HepG2 (cell line): ENCODE data around the gene SPTSSA.
"Not testable (repeated sequence)": the region's sequence is repeated elsewhere in the genome, so short reads cannot be mapped to it uniquely, and the experiment has no call there.

Experiments used
- ARNTL ChIP-seq: sonication (generic); formaldehyde crosslinking; IDR thresholded peaks from 2 replicates; pipeline ENCODE4 v1.4.0; 2020; ENCODE audit warnings: mild to moderate bottlenecking, missing genetic modification reagents
- CERS6 ChIP-seq: sonication (generic); formaldehyde crosslinking; IDR thresholded peaks from 2 replicates; pipeline ENCODE4 v1.5.0; 2020; ENCODE audit warnings: missing genetic modification reagents
- HHEX ChIP-seq: IDR thresholded peaks from 2 replicates; pipeline ENCODE4 v1.6.1; 2016; ENCODE audit warnings: control low read depth
- JUN ChIP-seq: sonication (generic); formaldehyde crosslinking; IDR thresholded peaks from 2 replicates; pipeline ENCODE4 v1.4.0; 2020; ENCODE audit warnings: mild to moderate bottlenecking, missing genetic modification reagents
- MED8 ChIP-seq: sonication (generic); formaldehyde crosslinking; IDR thresholded peaks from 2 replicates; pipeline ENCODE4 v1.8.1; 2023; ENCODE audit warnings: mild to moderate bottlenecking, missing genetic modification reagents; ENCODE audit not compliant: insufficient replicate concordance
- NFE2L1 ChIP-seq: sonication (generic); formaldehyde crosslinking; IDR thresholded peaks from 2 replicates; pipeline ENCODE4 v1.4.0; 2020; ENCODE audit warnings: missing genetic modification reagents, mild to moderate bottlenecking, borderline replicate concordance
- POLR2A ChIP-seq, 2 experiments: IDR thresholded peaks; 2 replicates each; pipeline ENCODE4 v1.6.1; 2011; ENCODE audit warnings: low read depth in 2 of 2, low read length in 2 of 2, mild to moderate bottlenecking in 1 of 2, moderate library complexity in 1 of 2; ENCODE audit not compliant: insufficient read depth in 1 of 2
- TAF1 ChIP-seq: sonication (generic); formaldehyde crosslinking; IDR thresholded peaks from 2 replicates; pipeline ENCODE4 v1.4.0; 2020; ENCODE audit warnings: missing genetic modification reagents
- ZNF124 ChIP-seq: sonication (generic); formaldehyde crosslinking; IDR thresholded peaks from 2 replicates; pipeline ENCODE4 v1.4.0; 2020; ENCODE audit warnings: missing genetic modification reagents
- TF ChIP-seq, protein P1 (sequence below): IDR thresholded peaks from 2 replicates; pipeline ENCODE4 v1.6.1; 2016; ENCODE audit warnings: missing compliant biosample characterization, missing genetic modification reagents, borderline replicate concordance

DNA sequence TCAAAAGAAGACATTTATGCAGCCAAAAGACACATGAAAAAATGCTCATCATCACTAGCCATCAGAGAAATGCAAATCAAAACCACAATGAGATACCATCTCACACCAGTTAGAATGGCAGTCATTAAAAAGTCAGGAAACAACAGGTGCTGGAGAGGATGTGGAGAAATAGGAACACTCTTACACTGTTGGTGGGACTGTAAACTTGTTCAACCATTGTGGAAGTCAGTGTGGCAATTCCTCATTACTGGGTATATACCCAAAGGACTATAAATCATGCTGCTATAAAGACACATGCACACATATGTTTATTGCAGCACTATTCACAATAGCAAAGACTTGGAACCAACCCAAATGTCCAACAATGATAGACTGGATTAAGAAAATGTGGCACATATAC lies 76.2 kb downstream of the SPTSSA start:
- TF ChIP-seq POLR2A (IDR thresholded peaks at IDR 0.05; ENCODE audit: insufficient read depth in 1 of 2, low read depth in 2 of 2, low read length in 2 of 2); CERS6; MED8; HHEX (CRISPR knock-in tag); NFE2L1 (CRISPR knock-in tag); JUN (CRISPR knock-in tag); ARNTL (CRISPR knock-in tag); TAF1 (CRISPR knock-in tag); ZNF124 (CRISPR knock-in tag): not testable (repeated sequence)
- TF ChIP-seq, protein P1, sequence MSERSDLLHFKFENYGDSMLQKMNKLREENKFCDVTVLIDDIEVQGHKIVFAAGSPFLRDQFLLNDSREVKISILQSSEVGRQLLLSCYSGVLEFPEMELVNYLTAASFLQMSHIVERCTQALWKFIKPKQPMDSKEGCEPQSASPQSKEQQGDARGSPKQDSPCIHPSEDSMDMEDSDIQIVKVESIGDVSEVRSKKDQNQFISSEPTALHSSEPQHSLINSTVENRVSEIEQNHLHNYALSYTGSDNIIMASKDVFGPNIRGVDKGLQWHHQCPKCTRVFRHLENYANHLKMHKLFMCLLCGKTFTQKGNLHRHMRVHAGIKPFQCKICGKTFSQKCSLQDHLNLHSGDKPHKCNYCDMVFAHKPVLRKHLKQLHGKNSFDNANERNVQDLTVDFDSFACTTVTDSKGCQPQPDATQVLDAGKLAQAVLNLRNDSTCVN (CRISPR knock-in tag), result not testable (repeated sequence)
